GM23338 (cell line): ENCODE results near the gene SLC44A1. TPM values are rescaled to one million over a fixed set of nuclear protein-coding genes. Genes with fewer than 3 reads are reported as not detected.

ENCODE experiments used
- ATAC-seq: fragments of 200-7000 bp; cut with Tn5 transposase; 3 replicates; pipeline ENCODE4 v1.9.1; 2020
- DNase-seq: peaks from one replicate; pipeline ENCODE4 v3.0.0-alpha.2; 2015; ENCODE audit warnings: low spot score
- H2AFZ ChIP-seq: fragments of 200-600 bp; sonication (generic); 2 replicates; pipeline ENCODE4 v1.8.0; 2016; ENCODE audit warnings: antibody characterized with exemption, mild to moderate bottlenecking, moderate library complexity
- H3F3A ChIP-seq: fragments of 200-600 bp; sonication (generic); replicated peaks from 2 replicates; pipeline ENCODE4 v1.8.0; 2017; ENCODE audit warnings: antibody characterized with exemption, mixed run types, low read depth
- H3K27ac ChIP-seq: fragments of 200-600 bp; sonication (generic); 2 replicates; pipeline ENCODE4 v1.6.1; 2016; ENCODE audit warnings: low read depth
- H3K27me3 ChIP-seq: fragments of 200-600 bp; sonication (generic); 2 replicates; pipeline ENCODE4 v1.8.0; 2016; ENCODE audit warnings: mild to moderate bottlenecking, mixed run types, moderate library complexity; ENCODE audit not compliant: insufficient read depth
- H3K36me3 ChIP-seq: fragments of 200-600 bp; sonication (generic); 2 replicates; pipeline ENCODE4 v1.8.0; 2016; ENCODE audit warnings: mild to moderate bottlenecking; ENCODE audit not compliant: insufficient read depth
- H3K4me1 ChIP-seq: fragments of 200-600 bp; sonication (generic); 2 replicates; pipeline ENCODE4 v1.8.0; 2016; ENCODE audit warnings: mild to moderate bottlenecking, moderate library complexity; ENCODE audit not compliant: insufficient read depth
- H3K4me2 ChIP-seq: fragments of 200-600 bp; sonication (generic); 2 replicates; pipeline ENCODE4 v1.7.1; 2017; ENCODE audit warnings: mixed run types
- H3K4me3 ChIP-seq: fragments of 200-600 bp; sonication (generic); 2 replicates; pipeline ENCODE4 v1.6.1; 2016; ENCODE audit warnings: mixed run types
- H3K79me2 ChIP-seq: fragments of 200-600 bp; sonication (generic); replicated peaks from 2 replicates; pipeline ENCODE4 v1.8.0; 2017; ENCODE audit warnings: mild to moderate bottlenecking; ENCODE audit not compliant: insufficient read depth
- H3K9me2 ChIP-seq: fragments of 200-600 bp; sonication (generic); 2 replicates; pipeline ENCODE4 v1.8.0; 2017; ENCODE audit not compliant: insufficient read depth
- H4K20me1 ChIP-seq: fragments of 200-600 bp; sonication (generic); replicated peaks from 2 replicates; pipeline ENCODE4 v1.8.0; 2017; ENCODE audit warnings: mild to moderate bottlenecking; ENCODE audit not compliant: insufficient read depth
- H3K27ac Mint-ChIP-seq: 2 replicates; pipeline ENCODE4 v1.8.0; 2020; ENCODE audit warnings: inconsistent platforms, mild to moderate bottlenecking, moderate library complexity, mixed read lengths
- H3K27me3 Mint-ChIP-seq: 3 replicates; pipeline ENCODE4 v1.8.0; 2022; ENCODE audit warnings: low read depth, mild to moderate bottlenecking, moderate library complexity, mixed read lengths, inconsistent platforms; ENCODE audit not compliant: insufficient read depth, poor library complexity
- H3K36me3 Mint-ChIP-seq: 3 replicates; pipeline ENCODE4 v1.8.0; 2021; ENCODE audit warnings: low read depth, mild to moderate bottlenecking, inconsistent platforms, moderate library complexity, mixed read lengths
- H3K4me1 Mint-ChIP-seq: 3 replicates; pipeline ENCODE4 v1.8.0; 2020; ENCODE audit warnings: mild to moderate bottlenecking, inconsistent platforms, mixed read lengths
- H3K4me3 Mint-ChIP-seq: 3 replicates; pipeline ENCODE4 v1.8.0; 2021; ENCODE audit warnings: moderate library complexity, mild to moderate bottlenecking, inconsistent platforms, mixed read lengths
- H3K9me3 Mint-ChIP-seq: 3 replicates; pipeline ENCODE4 v1.8.0; 2020; ENCODE audit warnings: moderate library complexity, mild to moderate bottlenecking, inconsistent platforms, mixed read lengths
- CREB1 ChIP-seq: fragments of 250-450 bp; sonication (Bioruptor Pico); IDR thresholded peaks from 2 replicates; pipeline ENCODE4 v1.5.0; 2020; ENCODE audit warnings: low read depth, mild to moderate bottlenecking, moderate library complexity
- ETS1 ChIP-seq: IDR thresholded peaks from 2 replicates; pipeline ENCODE4 v1.6.1; 2016; ENCODE audit warnings: antibody characterized with exemption
- EZH2 ChIP-seq: fragments of 200-600 bp; sonication (generic); IDR thresholded peaks from one replicate; pipeline ENCODE4 v1.8.0; 2017; ENCODE audit warnings: antibody characterized with exemption, mild to moderate bottlenecking, low read depth; ENCODE audit not compliant: unreplicated experiment
- JUNB ChIP-seq: IDR thresholded peaks from one replicate; pipeline ENCODE4 v1.6.1; 2016; ENCODE audit warnings: antibody characterized with exemption; ENCODE audit not compliant: unreplicated experiment
- NANOG ChIP-seq: IDR thresholded peaks from 2 replicates; pipeline ENCODE4 v1.6.1; 2016; ENCODE audit warnings: antibody characterized with exemption, borderline replicate concordance
- POLR2AphosphoS5 ChIP-seq: IDR thresholded peaks from 2 replicates; pipeline ENCODE4 v1.6.1; 2016; ENCODE audit warnings: antibody characterized with exemption, low read depth
- REST ChIP-seq: IDR thresholded peaks from one replicate; pipeline ENCODE4 v1.6.1; 2018; ENCODE audit warnings: antibody characterized with exemption; ENCODE audit not compliant: unreplicated experiment
- STAT1 ChIP-seq: IDR thresholded peaks from one replicate; pipeline ENCODE4 v1.6.1; 2016; ENCODE audit warnings: antibody characterized with exemption; ENCODE audit not compliant: unreplicated experiment
- ZNF114 ChIP-seq: fragments of 250-450 bp; sonication (Bioruptor Pico); IDR thresholded peaks from 2 replicates; pipeline ENCODE4 v1.5.0; 2020; ENCODE audit warnings: mild to moderate bottlenecking, moderate library complexity
- ZNF331 ChIP-seq: fragments of 250-450 bp; sonication (Bioruptor Pico); IDR thresholded peaks from 2 replicates; pipeline ENCODE4 v1.5.0; 2020; ENCODE audit warnings: low read depth, mild to moderate bottlenecking, moderate library complexity
- ZNF462 ChIP-seq: fragments of 250-450 bp; sonication (Bioruptor Pico); IDR thresholded peaks from 2 replicates; pipeline ENCODE4 v1.5.0; 2020; ENCODE audit warnings: mild to moderate bottlenecking, moderate library complexity
- polyA plus RNA-seq: library from polyadenylated mRNA; unstranded; fragments of >200 nt; fragmentation: Nextera tagmentation; extraction: Ambion mirVana; gene quantifications from 2 replicates; pipeline ENCODE4 v1.2.1, GENCODE V29; 2016
- total RNA-seq: library from RNA; depleted of rRNA; stranded (reverse); fragments of >200 nt; shearing (Covaris generic); gene quantifications from 2 replicates; pipeline ENCODE4 v1.2.3, GENCODE V29; 2014

The SLC44A1 gene
- total and polyA plus RNA-seq, 2 experiments from 2014 or later: 14.9 to 75.0 TPM

GRCh38 chr9:105243015-105243686, 1.3 kb upstream of the SLC44A1 start (continued):
- no peak for TF ChIP-seq CREB1 (CRISPR knock-in tag)
- TF ChIP-seq REST: no peak

- peak; percentile 35 for ATAC-seq
- Mint-ChIP-seq H3K4me1 (peaks cover 73% of the 10 kb centered on the region), H3K27me3 (peaks cover 1% of the 10 kb centered on the region)
- TF ChIP-seq POLR2AphosphoS5 (no peak), STAT1 (no peak), REST (no peak), ZNF462 (no peak), EZH2 (no peak), ETS1 (no peak), NANOG (no peak), ZNF331 (no peak), ZNF114 (CRISPR knock-in tag) (no peak), JUNB (no peak)
Observed at GRCh38 chr9:105244734-105245028, 230 bp downstream of the SLC44A1 start.

More at GRCh38 chr9:105244734-105245028, 230 bp downstream of the SLC44A1 start:
- H3K27me3 ChIP-seq: no peaks in the 10 kb centered on the region
- Mint-ChIP-seq H3K4me3 (peak overlapping the region; percentile 96), H3K36me3 (no peaks in the 10 kb centered on the region), H3K27ac (peak overlapping the region; percentile 98; the same call in 1 of the 2 replicates), H3K9me3 (no peaks in the 10 kb centered on the region)
- H3K36me3 ChIP-seq: no peaks in the 10 kb centered on the region
- no peaks in the 10 kb centered on the region; the same call in 1 of the 2 replicates for H3F3A ChIP-seq
- peak overlapping the region; percentile 84 for H3K4me3 ChIP-seq
- H3K4me2 ChIP-seq: peak overlapping the region; percentile 91; the same call in 1 of the 2 replicates
- H3K9me2 ChIP-seq: no peaks in the 10 kb centered on the region
- no peak overlapping the region for H2AFZ ChIP-seq
- no peaks in the 10 kb centered on the region for H4K20me1 ChIP-seq
- no peak for DNase-seq
- H3K79me2 ChIP-seq: peaks cover 43% of the 10 kb centered on the region
- peak overlapping the region; percentile 94 for H3K27ac ChIP-seq
- peaks cover 71% of the 10 kb centered on the region for H3K4me1 ChIP-seq
